ENCODE data around the gene MC5R.
"Not testable (repeated sequence)": the region's sequence is repeated elsewhere in the genome, so short reads cannot be mapped to it uniquely, and the experiment has no call there.

Gene MC5R

DNA sequence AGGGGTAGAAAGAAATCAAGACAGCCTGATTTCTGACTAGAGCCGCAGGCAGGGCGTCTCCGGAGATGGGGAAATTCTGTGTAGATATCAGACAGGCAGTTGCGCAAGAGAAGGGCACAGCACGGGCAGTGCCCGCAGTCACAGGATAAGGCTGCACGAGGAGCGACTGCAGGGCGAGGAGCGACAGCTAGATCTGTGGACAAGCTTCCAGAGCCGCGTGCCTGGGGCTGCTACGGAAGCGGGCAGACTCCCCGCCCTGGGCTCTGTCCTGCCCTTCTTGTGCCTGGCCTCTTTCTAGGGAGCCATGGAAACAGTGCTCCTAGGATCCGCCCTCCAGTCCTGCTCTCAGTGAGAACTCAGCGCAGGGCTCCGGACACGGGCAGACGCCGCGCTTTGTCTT lies 12.6 kb downstream of the MC5R start:
- DNase-seq (ENCODE audit: low read depth in 1 of 2, low spot score in 1 of 2), result no peak

DNA sequence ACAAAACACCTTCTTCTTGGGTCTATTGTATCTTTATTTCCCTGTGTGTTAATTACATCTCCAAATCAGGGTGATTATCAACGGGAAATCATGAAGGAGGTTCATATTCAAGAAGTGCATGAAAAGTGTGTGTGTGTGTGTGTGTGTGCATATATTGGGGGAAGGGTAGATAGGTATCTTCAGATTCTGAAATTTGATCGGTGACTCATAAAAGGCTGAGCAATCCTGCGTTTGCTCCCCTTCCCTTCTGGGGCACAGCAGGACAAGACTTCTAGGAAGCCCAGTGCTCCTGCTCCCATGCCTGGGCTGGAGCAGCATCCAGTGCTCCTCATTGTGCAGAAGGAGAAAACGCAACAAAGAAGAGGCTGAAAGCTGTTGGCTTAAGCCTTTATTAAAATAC lies 25.8 kb downstream of the MC5R start:
- no peak for DNase-seq (ENCODE audit: low read depth in 1 of 2, low spot score in 1 of 2)

DNA sequence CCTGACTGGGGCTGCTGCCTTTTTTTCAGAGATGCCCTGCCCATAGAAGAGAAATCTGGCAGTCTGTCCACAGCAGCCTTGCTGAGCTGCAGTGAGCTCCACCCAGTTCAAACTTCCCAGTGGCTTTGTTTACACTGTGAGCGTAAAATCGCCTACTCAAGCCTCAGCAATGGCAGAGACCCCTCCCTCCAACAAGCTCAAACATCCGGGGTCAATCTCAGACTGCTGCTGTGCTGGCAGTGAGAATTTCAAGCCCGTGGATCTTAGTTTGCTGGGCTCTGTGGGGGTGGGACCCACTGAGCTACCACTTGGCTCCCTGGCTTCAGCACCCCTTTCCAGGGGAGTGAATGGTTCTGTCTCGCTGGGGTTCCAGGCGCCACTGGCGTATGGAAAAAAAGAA lies 38.9 kb downstream of the MC5R start:
- not testable (repeated sequence) for DNase-seq (ENCODE audit: low read depth in 1 of 2, low spot score in 1 of 2)

DNA sequence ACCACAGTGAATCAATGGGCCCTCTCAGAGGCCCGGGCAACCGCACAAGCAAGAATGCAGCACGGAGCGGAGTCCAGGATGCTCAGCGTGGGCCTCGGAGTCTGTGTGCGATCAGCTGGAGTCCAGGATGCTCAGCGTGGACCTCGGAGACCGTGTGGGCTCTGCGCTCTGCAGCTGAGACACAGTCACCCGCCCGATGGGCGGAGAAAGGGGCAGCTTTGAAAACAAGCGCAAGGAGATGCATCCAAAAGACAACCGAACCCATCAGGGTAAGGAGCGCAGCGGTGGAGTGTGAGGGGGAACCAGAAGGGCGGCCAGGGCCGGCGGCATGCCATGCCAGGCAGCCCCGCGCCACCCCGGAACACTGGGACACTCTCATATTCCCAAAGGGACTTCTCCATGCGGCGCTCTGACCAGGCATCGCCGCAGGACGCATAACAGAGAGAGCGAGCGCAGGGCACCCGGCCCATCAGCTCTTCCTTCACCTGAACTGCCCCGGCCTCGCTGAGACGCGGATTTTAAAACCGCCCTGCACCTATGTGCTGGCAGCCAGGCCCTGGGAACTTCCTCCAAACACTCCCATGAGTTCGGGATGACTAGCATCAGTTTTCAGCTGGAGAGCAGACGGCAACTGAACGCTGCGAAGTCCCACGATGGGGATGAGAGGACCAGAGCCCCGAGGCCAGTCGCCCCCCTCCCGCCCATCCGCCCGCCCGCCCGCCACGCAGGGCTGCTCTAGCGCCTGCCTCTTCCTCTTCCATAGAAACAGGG lies 44.7 kb downstream of the MC5R start:
- DNase-seq (ENCODE audit: low read depth in 1 of 2, low spot score in 1 of 2), result no peak

DNA sequence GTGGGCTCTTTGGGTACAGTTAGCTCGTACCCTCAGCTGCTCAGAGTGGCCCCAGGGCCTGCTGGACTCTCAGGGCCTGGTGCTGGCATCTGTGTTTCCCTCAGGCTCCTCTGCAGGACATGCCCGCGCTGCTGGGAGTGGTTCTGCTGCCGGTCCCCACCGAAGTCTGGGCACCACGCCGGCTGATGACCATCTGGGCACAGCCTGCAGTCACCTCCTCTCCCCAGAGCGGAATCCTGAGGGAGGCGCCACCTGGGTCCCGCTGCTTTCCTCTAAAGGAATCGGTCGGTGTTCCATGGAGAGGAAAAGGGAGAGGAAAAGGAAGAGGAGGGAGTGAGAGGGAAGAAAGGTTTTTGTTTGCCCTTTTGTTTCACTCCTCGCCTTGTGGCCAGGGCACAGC lies 47.8 kb downstream of the MC5R start:
- DNase-seq (ENCODE audit: low read depth in 1 of 2, low spot score in 1 of 2), result no peak

DNA sequence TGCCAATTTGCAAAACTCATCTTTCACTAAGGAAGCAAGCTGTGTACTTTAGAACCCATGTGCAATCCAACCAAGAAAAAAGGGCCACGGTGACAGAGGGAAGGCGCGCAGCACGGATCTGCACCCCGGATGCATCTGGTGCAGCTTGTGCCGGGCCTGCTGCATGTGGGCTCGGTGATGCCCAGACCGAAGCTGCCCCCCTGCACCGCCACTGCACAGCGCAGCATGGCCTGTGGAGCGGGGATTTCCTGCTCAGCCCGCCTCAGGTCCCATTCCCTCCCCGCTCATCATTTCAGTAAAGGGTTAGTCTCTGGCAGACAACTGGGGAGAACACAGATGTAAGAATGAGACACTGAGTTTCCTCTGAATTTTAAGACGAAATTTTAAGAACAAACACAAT lies 48.4 kb downstream of the MC5R start:
- no peak for DNase-seq (ENCODE audit: low read depth in 1 of 2, low spot score in 1 of 2)

DNA sequence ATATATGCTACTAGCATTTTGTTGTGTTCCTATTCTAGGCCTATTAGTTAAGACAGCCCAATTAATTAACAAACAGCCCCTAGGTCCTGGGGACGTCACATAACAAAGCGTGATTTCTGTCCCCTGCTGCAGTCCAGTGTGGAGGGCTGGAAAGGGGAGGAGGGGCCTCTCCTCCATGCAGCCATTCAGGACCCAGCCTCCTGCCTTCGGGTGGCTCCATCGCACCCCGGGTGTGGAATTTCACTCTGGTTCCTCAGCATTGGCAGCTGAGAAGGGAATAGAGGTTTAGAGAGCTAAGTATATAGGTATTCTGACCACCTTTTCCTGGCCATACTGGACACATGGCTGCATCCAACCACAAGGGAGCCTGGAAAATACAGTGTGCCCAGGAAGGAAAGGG lies 49.0 kb downstream of the MC5R start:
- DNase-seq (ENCODE audit: low read depth in 1 of 2, low spot score in 1 of 2), result no peak

DNA sequence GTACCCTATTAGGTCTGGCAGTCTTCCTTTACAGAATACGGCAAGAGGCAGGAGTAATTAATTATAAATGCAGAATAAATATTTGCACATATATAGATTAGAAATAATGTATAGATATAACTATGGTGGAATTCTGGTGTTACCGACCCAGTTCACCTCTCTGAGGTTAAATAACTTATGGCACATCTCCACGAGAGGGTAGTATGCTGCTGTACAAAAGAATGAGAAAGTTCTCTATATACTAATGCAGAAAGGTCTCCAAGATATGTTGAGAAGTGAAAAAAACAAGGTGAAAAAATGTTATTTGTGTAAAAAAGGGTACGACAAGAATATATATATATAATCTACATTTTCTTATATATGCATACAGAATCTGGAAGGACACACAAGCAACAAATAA lies 50.6 kb downstream of the MC5R start:
- no peak for DNase-seq (ENCODE audit: low read depth in 1 of 2, low spot score in 1 of 2)

Measured in activated CD4-positive, alpha-beta T cell treated with anti-CD3 and anti-CD28 coated beads, Interleukin-2, amount 50 U/mL, for 24 hours (primary cell).